ENCODE measurements around the gene ACAT1. TPM values are rescaled to one million over a fixed set of nuclear protein-coding genes. Genes with fewer than 3 reads are reported as not detected.
A peak's percentile ranks its signal among the peaks of the same experiment; 100 is the strongest.
"Not testable (repeated sequence)": the region's sequence is repeated elsewhere in the genome, so short reads cannot be mapped to it uniquely, and the experiment has no call there.

The ACAT1 gene
- total RNA-seq, 2 experiments from 2014 or later = 66.7 to 83.2 TPM

DNA sequence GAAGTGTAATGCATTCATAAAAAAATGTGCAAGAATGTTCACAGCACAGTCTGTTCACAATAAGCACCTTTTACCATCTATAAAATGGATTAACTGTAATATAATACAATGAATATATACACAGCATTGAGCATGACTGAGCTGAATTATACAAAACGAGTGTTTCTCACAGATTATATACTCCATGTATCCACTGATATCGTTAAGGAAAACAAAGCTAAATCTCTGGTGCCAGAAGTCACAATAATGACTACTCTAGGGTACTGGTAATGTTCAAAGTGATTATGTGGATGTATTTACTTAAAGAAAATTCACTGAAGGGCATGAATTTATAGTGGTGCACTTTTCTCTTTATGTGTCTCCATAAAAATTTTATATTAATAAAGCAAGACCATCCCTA, 33.2 kb downstream of the ACAT1 start:
- TF ChIP-seq, protein P1, sequence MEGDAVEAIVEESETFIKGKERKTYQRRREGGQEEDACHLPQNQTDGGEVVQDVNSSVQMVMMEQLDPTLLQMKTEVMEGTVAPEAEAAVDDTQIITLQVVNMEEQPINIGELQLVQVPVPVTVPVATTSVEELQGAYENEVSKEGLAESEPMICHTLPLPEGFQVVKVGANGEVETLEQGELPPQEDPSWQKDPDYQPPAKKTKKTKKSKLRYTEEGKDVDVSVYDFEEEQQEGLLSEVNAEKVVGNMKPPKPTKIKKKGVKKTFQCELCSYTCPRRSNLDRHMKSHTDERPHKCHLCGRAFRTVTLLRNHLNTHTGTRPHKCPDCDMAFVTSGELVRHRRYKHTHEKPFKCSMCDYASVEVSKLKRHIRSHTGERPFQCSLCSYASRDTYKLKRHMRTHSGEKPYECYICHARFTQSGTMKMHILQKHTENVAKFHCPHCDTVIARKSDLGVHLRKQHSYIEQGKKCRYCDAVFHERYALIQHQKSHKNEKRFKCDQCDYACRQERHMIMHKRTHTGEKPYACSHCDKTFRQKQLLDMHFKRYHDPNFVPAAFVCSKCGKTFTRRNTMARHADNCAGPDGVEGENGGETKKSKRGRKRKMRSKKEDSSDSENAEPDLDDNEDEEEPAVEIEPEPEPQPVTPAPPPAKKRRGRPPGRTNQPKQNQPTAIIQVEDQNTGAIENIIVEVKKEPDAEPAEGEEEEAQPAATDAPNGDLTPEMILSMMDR (conservative IDR thresholded peaks at IDR 0.05; ENCODE audit: low read length) = no peak
- no peak for TF ChIP-seq EZH2phosphoT487 (IDR thresholded peaks at IDR 0.05; ENCODE audit: borderline replicate concordance, low read depth, low read length)
- no peak overlapping the region for H3K4me3 ChIP-seq (ENCODE audit: low read depth, low read length, poor library complexity, severe bottlenecking)
- POLR2A ChIA-PET = interaction anchor here (0.6 to 3.1 kb wide), 3 partner anchors 11 to 72 kb away, joined by 3 to 16 read pairs (median 3); no protein-coding TSS in a partner anchor
- H3K4me2 ChIP-seq (ENCODE audit: low read length) = no peak overlapping the region
- H2AFZ ChIP-seq (ENCODE audit: low read length) = no peak overlapping the region
- no peaks in the 10 kb centered on the region for H3K79me2 ChIP-seq (ENCODE audit: insufficient read depth, low read depth, low read length)
- H4K20me1 ChIP-seq (ENCODE audit: insufficient read depth, low read length) = no peaks in the 10 kb centered on the region
- no TSS peak for BruUV-seq (replicated peaks)
- CTCF ChIA-PET (ENCODE audit: unreplicated experiment) = no interaction called here
- DNase-seq (ENCODE audit: low spot score) = no peak
- H3K27ac ChIP-seq (ENCODE audit: low read depth, low read length, poor library complexity, severe bottlenecking) = no peak overlapping the region
- intact Hi-C loops (cut with micrococcal nuclease; ENCODE audit: unreplicated experiment) = no loop called here
- no peaks in the 10 kb centered on the region for H3K9me2 ChIP-seq (ENCODE audit: insufficient read depth, low read length)
- no peaks in the 10 kb centered on the region for H3K9me3 ChIP-seq (ENCODE audit: low read length)
- H3K4me1 ChIP-seq (ENCODE audit: insufficient read depth, low read length, poor library complexity, severe bottlenecking) = no peaks in the 10 kb centered on the region
- H3K36me3 ChIP-seq (ENCODE audit: insufficient read depth, low read length) = peaks cover 93% of the 10 kb centered on the region

DNA sequence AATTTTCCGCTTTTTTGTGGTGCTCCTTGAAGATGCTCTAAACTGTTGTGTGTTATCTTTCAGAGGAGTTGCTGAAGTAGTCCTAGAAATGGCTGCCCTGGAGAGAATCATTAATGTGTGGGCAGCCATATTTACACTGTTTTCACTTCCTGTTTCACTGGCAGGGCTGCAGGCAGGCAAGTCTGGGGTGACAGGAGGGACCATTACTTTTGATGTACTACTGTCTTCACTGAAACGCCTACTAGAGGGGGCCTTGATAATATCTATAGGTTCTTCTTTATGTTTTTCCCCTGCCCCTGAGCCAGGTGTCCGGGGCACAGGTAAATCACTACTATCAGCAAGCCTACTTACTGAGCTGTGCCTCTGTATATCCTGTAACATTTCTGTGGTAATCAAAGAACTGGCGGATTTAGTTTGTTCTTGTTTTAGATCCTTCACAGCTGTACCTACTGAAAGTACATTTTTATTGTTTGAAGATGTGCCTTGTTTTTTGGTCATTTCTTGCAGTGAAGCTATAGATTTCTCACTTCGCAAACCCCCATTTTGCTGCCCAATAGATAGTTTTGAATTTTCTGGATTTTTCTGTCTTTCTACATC, 39.7 kb downstream of the ACAT1 start:
- Histone ChIP-seq H2AFZ (ENCODE audit: low read length) (peak overlapping the region; percentile 54; the same call in 1 of the 2 replicates), H3K4me2 (ENCODE audit: low read length) (peak overlapping the region; percentile 49), H3K9me2 (ENCODE audit: insufficient read depth, low read length) (no peaks in the 10 kb centered on the region), H3K27ac (ENCODE audit: low read depth, low read length, poor library complexity, severe bottlenecking) (peak overlapping the region; percentile 88), H3K4me3 (ENCODE audit: low read depth, low read length, poor library complexity, severe bottlenecking) (peak overlapping the region; percentile 30), H4K20me1 (ENCODE audit: insufficient read depth, low read length) (no peaks in the 10 kb centered on the region), H3K4me1 (ENCODE audit: insufficient read depth, low read length, poor library complexity, severe bottlenecking) (peaks cover 46% of the 10 kb centered on the region), H3K9me3 (ENCODE audit: low read length) (no peaks in the 10 kb centered on the region), H3K36me3 (ENCODE audit: insufficient read depth, low read length) (peaks cover 93% of the 10 kb centered on the region), H3K79me2 (ENCODE audit: insufficient read depth, low read depth, low read length) (no peaks in the 10 kb centered on the region)
- no peak for TF ChIP-seq EZH2phosphoT487 (IDR thresholded peaks at IDR 0.05; ENCODE audit: borderline replicate concordance, low read depth, low read length)
- TF ChIP-seq, protein P1 (conservative IDR thresholded peaks at IDR 0.05; ENCODE audit: low read length) = peak; percentile 58
- intact Hi-C loops (cut with micrococcal nuclease; ENCODE audit: unreplicated experiment) = loop anchor here (1.0 to 2.0 kb wide), 2 partner anchors 14 to 61 kb away; partner anchors contain the start of gene NPAT
- POLR2A ChIA-PET = interaction anchor here (0.6 to 1.2 kb wide), 4 partner anchors 27 to 161 kb away, joined by 3 to 6 read pairs (median 4); no protein-coding TSS in a partner anchor
- TSS peak; percentile 49 for BruUV-seq (replicated peaks)
- peak; percentile 89 for DNase-seq (ENCODE audit: low spot score)
- CTCF ChIA-PET (ENCODE audit: unreplicated experiment) = interaction anchor here (0.9 kb wide), 1 partner anchor 76 kb away, joined by 4 read pairs; no protein-coding TSS in a partner anchor

DNA sequence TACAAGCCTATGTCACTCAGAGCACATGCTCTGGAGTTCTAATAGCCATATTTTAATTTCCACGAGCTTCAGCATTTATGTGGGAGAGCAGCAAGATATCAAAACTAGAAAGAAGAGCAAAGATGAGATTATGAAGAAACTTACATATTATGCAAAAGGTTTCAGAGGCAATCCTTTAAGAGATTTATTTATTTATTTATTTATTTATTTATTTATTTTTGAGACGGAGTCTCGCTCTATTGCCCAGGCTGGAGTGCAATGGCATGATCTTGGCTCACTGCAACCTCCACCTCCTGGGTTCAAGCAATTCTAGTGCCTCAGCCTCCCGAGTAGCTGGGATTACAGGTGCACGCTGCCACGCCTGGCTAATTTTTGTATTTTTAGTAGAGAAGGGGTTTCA, 41.5 kb downstream of the ACAT1 start:
- POLR2A ChIA-PET = interaction anchor here (1.0 kb wide), 1 partner anchor 8 kb away, joined by 3 read pairs; no protein-coding TSS in a partner anchor
- H3K9me3 ChIP-seq (ENCODE audit: low read length); CTCF ChIA-PET (ENCODE audit: unreplicated experiment); H3K79me2 ChIP-seq (ENCODE audit: insufficient read depth, low read depth, low read length); intact Hi-C loops (cut with micrococcal nuclease; ENCODE audit: unreplicated experiment); H2AFZ ChIP-seq (ENCODE audit: low read length); BruUV-seq (replicated peaks); DNase-seq (ENCODE audit: low spot score); H3K9me2 ChIP-seq (ENCODE audit: insufficient read depth, low read length); H4K20me1 ChIP-seq (ENCODE audit: insufficient read depth, low read length): not testable (repeated sequence)
- peaks cover 55% of the 10 kb centered on the region for H3K4me1 ChIP-seq (ENCODE audit: insufficient read depth, low read length, poor library complexity, severe bottlenecking)
- peak overlapping the region; percentile 57 for H3K4me2 ChIP-seq (ENCODE audit: low read length)
- peaks cover 93% of the 10 kb centered on the region for H3K36me3 ChIP-seq (ENCODE audit: insufficient read depth, low read length)
- H3K4me3 ChIP-seq (ENCODE audit: low read depth, low read length, poor library complexity, severe bottlenecking) = peak overlapping the region; percentile 29
- peak overlapping the region; percentile 88 for H3K27ac ChIP-seq (ENCODE audit: low read depth, low read length, poor library complexity, severe bottlenecking)

Data from OCI-LY7 (cell line).